Tibial nerve (tissue), 3 donors: ENCODE measurements around the gene ELANE.

Experiments
- CTCF ChIP-seq, 5 experiments: fragments of 200-600 bp in 3 of 5; fragments of 450-650 bp in 2 of 5; sonication (generic) in 3 of 5; IDR thresholded peaks; one replicate each; pipeline ENCODE4 v1.5.1; 2016 to 2019; ENCODE audit warnings: antibody characterized with exemption in 5 of 5, mild to moderate bottlenecking in 3 of 5, moderate library complexity in 2 of 5
- POLR2A ChIP-seq, 2 donors: fragments of 450-650 bp; IDR thresholded peaks; one replicate each; pipeline ENCODE4 v1.6.1; 2017; ENCODE audit warnings: antibody characterized with exemption in 2 of 2, mild to moderate bottlenecking in 2 of 2, moderate library complexity in 2 of 2

GRCh38 chr19:834216-834615 is 17.9 kb upstream of the ELANE start:
- TF ChIP-seq POLR2A (IDR thresholded peaks at IDR 0.05) (no peak), CTCF (IDR thresholded peaks at IDR 0.05) (no peak)
